ENCODE data around the gene VAV2.

Gene VAV2

GRCh38 chr9:133836001-133836758 is 155.9 kb downstream of the VAV2 start:
- no peak for DNase-seq (ENCODE audit: low read depth in 2 of 2)

GRCh38 chr9:133835262-133835901 is 156.7 kb downstream of the VAV2 start:
- DNase-seq (ENCODE audit: low read depth in 2 of 2), result no peak

- no peak for DNase-seq (ENCODE audit: low read depth in 2 of 2)
Observed at GRCh38 chr9:133834080-133834976, 157.8 kb downstream of the VAV2 start.

- DNase-seq (ENCODE audit: low read depth in 2 of 2), result no peak
Observed at GRCh38 chr9:133833388-133834025, 158.6 kb downstream of the VAV2 start.

GRCh38 chr9:133832877-133833276 is 159.2 kb downstream of the VAV2 start:
- no peak for DNase-seq (ENCODE audit: low read depth in 2 of 2)

GRCh38 chr9:133830711-133831110 is 161.4 kb downstream of the VAV2 start:
- no peak for DNase-seq (ENCODE audit: low read depth in 2 of 2)

- DNase-seq (ENCODE audit: low read depth in 2 of 2), result no peak
Observed at GRCh38 chr9:133830310-133830709, 161.8 kb downstream of the VAV2 start.

GRCh38 chr9:133828338-133828997 is 163.7 kb downstream of the VAV2 start:
- DNase-seq (ENCODE audit: low read depth in 2 of 2), result no peak

GRCh38 chr9:133826289-133827085 is 165.6 kb downstream of the VAV2 start:
- DNase-seq (ENCODE audit: low read depth in 2 of 2), result no peak

GRCh38 chr9:133825555-133826218 is 166.4 kb downstream of the VAV2 start:
- DNase-seq (ENCODE audit: low read depth in 2 of 2), result no peak

GRCh38 chr9:133824802-133825186 is 167.3 kb downstream of the VAV2 start:
- DNase-seq (ENCODE audit: low read depth in 2 of 2), result no peak

GRCh38 chr9:133824106-133824801 is 167.9 kb downstream of the VAV2 start:
- no peak for DNase-seq (ENCODE audit: low read depth in 2 of 2)

GRCh38 chr9:133823189-133824105 is 168.7 kb downstream of the VAV2 start:
- DNase-seq (ENCODE audit: low read depth in 2 of 2), result no peak

- no peak for DNase-seq (ENCODE audit: low read depth in 2 of 2)
Observed at GRCh38 chr9:133822430-133823065, 169.6 kb downstream of the VAV2 start.

- no peak for DNase-seq (ENCODE audit: low read depth in 2 of 2)
Observed at GRCh38 chr9:133821601-133822429, 170.3 kb downstream of the VAV2 start.

- no peak for DNase-seq (ENCODE audit: low read depth in 2 of 2)
Observed at GRCh38 chr9:133819923-133820322, 172.2 kb downstream of the VAV2 start.

- no peak for DNase-seq (ENCODE audit: low read depth in 2 of 2)
Observed at GRCh38 chr9:133818444-133818843, 173.7 kb downstream of the VAV2 start.

Measured in stimulated activated CD4-positive, alpha-beta T cell treated with anti-CD3 and anti-CD28 coated beads, Interleukin-1b, Interleukin-23, amount 100 ng/mL, for 1 hour (primary cell).